AG09309 (cell line): ENCODE data around the gene PGAP2.
A peak's percentile ranks its signal among the peaks of the same experiment; 100 is the strongest.

Source experiments
- DNase-seq: peaks from one replicate; pipeline ENCODE4 v3.0.0-alpha.2; 2010; ENCODE audit warnings: low read depth
- H3K4me3 ChIP-seq: 2 replicates; pipeline ENCODE4 v1.5.1; 2011; ENCODE audit warnings: mild to moderate bottlenecking, low read depth, low read length, moderate library complexity; ENCODE audit not compliant: control insufficient read depth
- TF ChIP-seq, protein P1 (sequence below): IDR thresholded peaks from 2 replicates; pipeline ENCODE4 v1.5.1; 2011; ENCODE audit warnings: mild to moderate bottlenecking, low read depth, low read length, inconsistent platforms; ENCODE audit not compliant: insufficient read depth, control insufficient read depth; ENCODE audit errors: missing control alignments

The PGAP2 gene

GRCh38 chr11:3817181-3817800 lies 8.9 kb downstream of the PGAP2 start:
- H3K4me3 ChIP-seq: no peak overlapping the region
- TF ChIP-seq, protein P1, sequence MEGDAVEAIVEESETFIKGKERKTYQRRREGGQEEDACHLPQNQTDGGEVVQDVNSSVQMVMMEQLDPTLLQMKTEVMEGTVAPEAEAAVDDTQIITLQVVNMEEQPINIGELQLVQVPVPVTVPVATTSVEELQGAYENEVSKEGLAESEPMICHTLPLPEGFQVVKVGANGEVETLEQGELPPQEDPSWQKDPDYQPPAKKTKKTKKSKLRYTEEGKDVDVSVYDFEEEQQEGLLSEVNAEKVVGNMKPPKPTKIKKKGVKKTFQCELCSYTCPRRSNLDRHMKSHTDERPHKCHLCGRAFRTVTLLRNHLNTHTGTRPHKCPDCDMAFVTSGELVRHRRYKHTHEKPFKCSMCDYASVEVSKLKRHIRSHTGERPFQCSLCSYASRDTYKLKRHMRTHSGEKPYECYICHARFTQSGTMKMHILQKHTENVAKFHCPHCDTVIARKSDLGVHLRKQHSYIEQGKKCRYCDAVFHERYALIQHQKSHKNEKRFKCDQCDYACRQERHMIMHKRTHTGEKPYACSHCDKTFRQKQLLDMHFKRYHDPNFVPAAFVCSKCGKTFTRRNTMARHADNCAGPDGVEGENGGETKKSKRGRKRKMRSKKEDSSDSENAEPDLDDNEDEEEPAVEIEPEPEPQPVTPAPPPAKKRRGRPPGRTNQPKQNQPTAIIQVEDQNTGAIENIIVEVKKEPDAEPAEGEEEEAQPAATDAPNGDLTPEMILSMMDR: no peak
- no peak for DNase-seq

DNA sequence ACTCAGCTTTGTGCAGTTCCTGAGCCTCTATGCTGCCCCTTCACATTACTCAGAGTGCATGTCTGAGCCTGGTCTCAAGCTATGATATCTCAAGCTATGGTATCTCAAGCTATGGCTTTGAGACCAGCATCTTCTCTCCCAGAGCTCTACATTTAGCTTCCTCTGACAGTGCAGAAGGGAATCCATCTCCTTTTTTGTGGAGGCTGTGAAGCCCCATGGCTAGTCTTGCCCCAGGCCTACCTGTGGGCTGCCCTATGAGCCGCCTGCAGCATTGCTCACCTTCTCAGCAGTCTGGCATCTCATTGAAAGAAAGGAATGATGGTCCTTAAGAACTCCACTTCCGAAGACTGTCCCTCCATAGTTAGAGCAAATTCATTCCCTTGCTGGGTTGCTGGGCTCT lies 12.6 kb downstream of the PGAP2 start:
- H3K4me3 ChIP-seq: no peak overlapping the region
- TF ChIP-seq, protein P1: no peak
- no peak for DNase-seq

- TF ChIP-seq, protein P1: no peak
- no peak overlapping the region for H3K4me3 ChIP-seq
- no peak for DNase-seq
Measured at GRCh38 chr11:3822312-3822711, 14.0 kb downstream of the PGAP2 start.

DNA sequence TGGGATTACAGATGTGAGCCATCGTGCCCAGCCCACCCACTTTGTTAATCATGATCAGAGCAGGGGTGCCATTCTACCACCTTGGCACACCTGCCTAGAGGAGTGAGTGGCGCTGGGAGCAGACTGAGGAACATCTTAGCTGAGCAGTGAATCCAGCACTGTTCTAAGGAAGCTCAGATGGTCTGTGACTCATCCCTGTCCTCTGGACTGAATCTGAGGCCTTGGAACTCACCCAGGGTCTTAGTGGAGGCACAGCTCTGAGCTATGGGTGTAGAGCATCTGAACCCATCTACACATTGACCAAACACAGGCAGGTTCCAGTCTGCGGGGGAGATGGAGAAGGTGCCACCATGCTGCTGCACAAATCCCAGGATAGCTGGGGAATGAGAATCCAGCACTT lies 14.9 kb downstream of the PGAP2 start:
- DNase-seq: peak; percentile 46
- TF ChIP-seq, protein P1: no peak

GRCh38 chr11:3823762-3824506 lies 15.6 kb downstream of the PGAP2 start:
- TF ChIP-seq, protein P1: no peak
- no peak for DNase-seq
- no peak overlapping the region for H3K4me3 ChIP-seq

More for the DNA sequence above, 14.9 kb downstream of the PGAP2 start:
- no peak overlapping the region for H3K4me3 ChIP-seq

DNA sequence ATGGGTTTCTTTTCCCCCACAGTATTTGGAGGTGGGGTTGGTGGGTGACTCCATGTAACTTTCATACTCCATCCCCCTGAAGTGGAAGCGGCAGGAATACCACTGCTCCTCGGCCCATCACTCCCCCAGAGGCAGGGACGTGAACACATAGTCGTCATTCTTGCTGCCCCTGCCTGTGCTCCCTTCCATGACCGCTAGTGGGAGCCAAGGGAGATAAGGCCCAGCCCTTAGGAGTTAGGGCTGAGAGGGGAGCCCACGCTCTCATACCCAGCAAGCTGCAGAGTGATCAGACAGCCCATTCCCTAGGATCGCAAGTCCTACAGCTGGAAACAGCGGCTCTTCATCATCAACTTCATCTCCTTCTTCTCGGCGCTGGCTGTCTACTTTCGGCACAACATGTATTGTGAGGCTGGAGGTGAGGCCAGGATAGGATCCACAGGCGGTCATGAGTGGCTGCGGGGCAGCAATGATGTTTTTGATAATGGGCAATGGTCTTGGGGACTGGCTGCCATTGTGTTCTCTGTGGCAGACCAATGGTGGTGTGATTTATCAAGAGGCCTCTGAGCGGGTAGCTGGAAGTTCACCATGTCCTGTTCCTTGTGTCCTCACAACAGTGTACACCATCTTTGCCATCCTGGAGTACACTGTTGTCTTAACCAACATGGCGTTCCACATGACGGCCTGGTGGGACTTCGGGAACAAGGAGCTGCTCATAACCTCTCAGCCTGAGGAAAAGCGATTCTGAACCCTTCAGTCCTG lies 16.5 kb downstream of the PGAP2 start:
- DNase-seq: no peak
- TF ChIP-seq, protein P1: peak; percentile 61

More for the DNA sequence above, 16.5 kb downstream of the PGAP2 start:
- H3K4me3 ChIP-seq: no peak overlapping the region
